Measurements from ENCODE around the gene HDAC4.

- TF ChIP-seq POLR2A (IDR thresholded peaks at IDR 0.05), result no peak
- TF ChIP-seq CTCF (IDR thresholded peaks at IDR 0.05), result no peak
- no peak for TF ChIP-seq EP300 (IDR thresholded peaks at IDR 0.05)
- no peak for TF ChIP-seq POLR2AphosphoS5 (IDR thresholded peaks at IDR 0.05)
Measured at GRCh38 chr2:239263669-239264491, 136.9 kb downstream of the HDAC4 start.
